PC-9 (cell line): Measurements from ENCODE around the gene LRFN2. TPM values are rescaled to one million over a fixed set of nuclear protein-coding genes. Genes with fewer than 3 reads are reported as not detected.

Experiments used
- BruUV-seq: library from RNA; stranded (reverse); fragments of 400-500 nt; replicated peaks from 2 replicates; lab custom pipeline; 2021; lab: Mats Ljungman, UMichigan
- CTCF ChIA-PET: fragments of 300-600 bp; sonication (Branson Sonifier 250); formaldehyde crosslinking; loops from one replicate; lab custom pipeline; 2022; ENCODE audit warnings: antibody characterized with exemption; lab: Charles Lee
- POLR2A ChIA-PET: fragments of 300-600 bp; sonication (Branson Sonifier 250); formaldehyde crosslinking; loops from one replicate; lab custom pipeline; 2022; ENCODE audit warnings: antibody characterized with exemption; ENCODE audit not compliant: unreplicated experiment; lab: Charles Lee
- DNase-seq, 2 experiments: peaks; one replicate each; pipeline versions ENCODE4 v3.0.0 to v3.0.0-alpha.2; 2015 to 2022; ENCODE audit warnings: mixed read lengths in 1 of 2
- H2AFZ ChIP-seq: fragments of 200-600 bp; sonication (generic); 2 replicates; pipeline ENCODE4 v1.8.1; 2017; ENCODE audit warnings: antibody characterized with exemption
- H3F3A ChIP-seq: fragments of 200-600 bp; sonication (generic); 2 replicates; pipeline ENCODE4 v1.8.1; 2017; ENCODE audit warnings: antibody characterized with exemption, mild to moderate bottlenecking, low read depth; ENCODE audit not compliant: insufficient read depth
- H3K27ac ChIP-seq: fragments of 200-600 bp; sonication (generic); 2 replicates; pipeline ENCODE4 v1.6.1; 2016; ENCODE audit warnings: mixed run types
- H3K27me3 ChIP-seq: fragments of 200-600 bp; sonication (generic); 2 replicates; pipeline ENCODE4 v1.6.1; 2016; ENCODE audit warnings: low read depth, mixed run types; ENCODE audit not compliant: insufficient read depth
- H3K36me3 ChIP-seq: fragments of 200-600 bp; sonication (generic); 2 replicates; pipeline ENCODE4 v1.6.1; 2016; ENCODE audit warnings: low read depth, mixed run types
- H3K4me1 ChIP-seq: fragments of 200-600 bp; sonication (generic); replicated peaks from 2 replicates; pipeline ENCODE4 v1.6.1; 2016; ENCODE audit warnings: mixed run types; ENCODE audit not compliant: insufficient read depth
- H3K4me2 ChIP-seq: fragments of 200-600 bp; sonication (generic); 2 replicates; pipeline ENCODE4 v1.6.1; 2017; ENCODE audit warnings: mixed run types
- H3K4me3 ChIP-seq: fragments of 200-600 bp; sonication (generic); 2 replicates; pipeline ENCODE4 v1.6.1; 2016; ENCODE audit warnings: mixed run types
- H3K79me2 ChIP-seq: fragments of 200-600 bp; sonication (generic); 2 replicates; pipeline ENCODE4 v1.6.1; 2017; ENCODE audit warnings: low read depth, mixed run types
- H3K9me2 ChIP-seq: fragments of 200-600 bp; sonication (generic); 2 replicates; pipeline ENCODE4 v1.8.1; 2017; ENCODE audit warnings: mild to moderate bottlenecking; ENCODE audit not compliant: insufficient read depth
- H3K9me3 ChIP-seq: fragments of 200-600 bp; sonication (generic); 2 replicates; pipeline ENCODE4 v1.8.1; 2016; ENCODE audit warnings: low read depth; ENCODE audit not compliant: insufficient read depth
- H4K20me1 ChIP-seq: fragments of 200-600 bp; sonication (generic); 2 replicates; pipeline ENCODE4 v1.8.1; 2017; ENCODE audit not compliant: insufficient read depth
- EZH2 ChIP-seq: fragments of 200-600 bp; sonication (generic); IDR thresholded peaks from 2 replicates; pipeline ENCODE4 v1.8.0; 2017; ENCODE audit warnings: antibody characterized with exemption, low read depth
- intact Hi-C: fragments of 100-400 bp; cut with micrococcal nuclease; formaldehyde crosslinking; loops from one replicate; pipeline ENCODE4 v1.10.0; 2022; ENCODE audit not compliant: unreplicated experiment
- total RNA-seq: library from RNA; stranded (reverse); gene quantifications from 2 replicates; pipeline ENCODE4 v1.2.3, GENCODE V29; 2021
- TF ChIP-seq, protein P1 (sequence below): fragments of 200-600 bp; sonication (generic); conservative IDR thresholded peaks from 2 replicates; pipeline ENCODE4 v1.6.1; 2017; ENCODE audit warnings: mixed run types, antibody characterized with exemption, mild to moderate bottlenecking, moderate library complexity

The LRFN2 gene
- total RNA-seq, 1 experiment from 2014 or later: not detected

DNA sequence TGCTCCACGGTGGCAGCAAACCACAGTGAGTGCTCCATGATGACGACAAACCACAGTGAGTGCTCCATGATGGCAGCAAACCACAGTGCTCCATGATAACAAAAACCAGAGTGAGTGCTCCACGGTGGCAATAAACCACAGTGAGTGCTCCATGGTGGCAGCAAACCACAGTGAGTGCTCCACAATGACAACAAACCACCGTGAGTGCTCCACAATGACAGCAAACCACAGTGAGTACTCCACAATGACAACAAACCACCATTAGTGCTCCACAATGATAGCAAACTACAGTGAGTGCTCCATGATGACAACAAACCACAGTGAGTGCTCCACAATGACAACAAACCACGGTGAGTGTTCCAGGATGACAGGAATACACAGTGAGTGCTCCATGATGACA is 36.0 kb upstream of the LRFN2 start:
- no peak overlapping the region for H3K4me2 ChIP-seq
- POLR2A ChIA-PET: no interaction called here
- no peak overlapping the region for H3K4me3 ChIP-seq
- H4K20me1 ChIP-seq: no peaks in the 10 kb centered on the region; the same call in 1 of the 2 replicates
- H2AFZ ChIP-seq: no peak overlapping the region
- H3F3A ChIP-seq: no peaks in the 10 kb centered on the region
- no peaks in the 10 kb centered on the region for H3K4me1 ChIP-seq
- intact Hi-C loops: no loop called here
- CTCF ChIA-PET: no interaction called here
- TF ChIP-seq EZH2: no peak
- TF ChIP-seq, protein P1, sequence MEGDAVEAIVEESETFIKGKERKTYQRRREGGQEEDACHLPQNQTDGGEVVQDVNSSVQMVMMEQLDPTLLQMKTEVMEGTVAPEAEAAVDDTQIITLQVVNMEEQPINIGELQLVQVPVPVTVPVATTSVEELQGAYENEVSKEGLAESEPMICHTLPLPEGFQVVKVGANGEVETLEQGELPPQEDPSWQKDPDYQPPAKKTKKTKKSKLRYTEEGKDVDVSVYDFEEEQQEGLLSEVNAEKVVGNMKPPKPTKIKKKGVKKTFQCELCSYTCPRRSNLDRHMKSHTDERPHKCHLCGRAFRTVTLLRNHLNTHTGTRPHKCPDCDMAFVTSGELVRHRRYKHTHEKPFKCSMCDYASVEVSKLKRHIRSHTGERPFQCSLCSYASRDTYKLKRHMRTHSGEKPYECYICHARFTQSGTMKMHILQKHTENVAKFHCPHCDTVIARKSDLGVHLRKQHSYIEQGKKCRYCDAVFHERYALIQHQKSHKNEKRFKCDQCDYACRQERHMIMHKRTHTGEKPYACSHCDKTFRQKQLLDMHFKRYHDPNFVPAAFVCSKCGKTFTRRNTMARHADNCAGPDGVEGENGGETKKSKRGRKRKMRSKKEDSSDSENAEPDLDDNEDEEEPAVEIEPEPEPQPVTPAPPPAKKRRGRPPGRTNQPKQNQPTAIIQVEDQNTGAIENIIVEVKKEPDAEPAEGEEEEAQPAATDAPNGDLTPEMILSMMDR: no peak
- H3K9me3 ChIP-seq: no peaks in the 10 kb centered on the region
- BruUV-seq: no TSS peak
- H3K36me3 ChIP-seq: no peaks in the 10 kb centered on the region
- no peak for DNase-seq
- no peaks in the 10 kb centered on the region for H3K79me2 ChIP-seq
- no peak overlapping the region for H3K27ac ChIP-seq
- peaks cover 38% of the 10 kb centered on the region for H3K27me3 ChIP-seq
- no peaks in the 10 kb centered on the region for H3K9me2 ChIP-seq

DNA sequence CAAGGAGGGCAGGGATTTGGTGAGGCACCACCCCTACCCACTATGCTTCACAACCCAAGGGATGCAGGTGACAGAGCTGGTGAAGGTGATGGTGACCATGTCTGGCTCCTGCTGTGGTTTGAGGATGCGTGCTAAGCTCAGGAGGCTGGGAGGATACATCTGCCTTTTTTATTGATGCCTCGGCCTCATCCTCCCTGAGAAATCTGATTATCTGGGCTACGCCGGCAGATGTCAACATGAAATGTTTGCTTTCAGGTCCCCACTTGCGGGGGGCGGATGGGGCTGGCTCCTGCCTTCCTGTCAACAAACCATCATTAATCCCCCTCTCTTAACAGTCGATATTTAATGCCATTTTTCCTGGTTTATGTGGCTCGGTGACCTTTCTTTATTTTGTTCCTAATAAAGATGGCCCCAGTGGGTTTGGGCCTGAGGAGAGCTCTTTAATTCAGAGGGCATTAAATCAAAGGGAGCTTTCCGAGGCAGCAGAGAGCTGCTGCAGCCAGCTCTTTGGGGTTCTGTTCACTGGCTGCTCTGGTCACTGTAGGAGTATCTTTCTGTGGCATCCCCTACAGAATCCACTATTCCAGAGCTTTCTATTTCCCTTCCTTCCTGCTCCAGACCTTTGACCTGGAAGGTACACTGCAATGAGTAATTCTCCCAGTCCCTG is 33.5 kb upstream of the LRFN2 start:
- POLR2A ChIA-PET: no interaction called here
- Histone ChIP-seq H3K9me3 (no peaks in the 10 kb centered on the region), H4K20me1 (no peaks in the 10 kb centered on the region; the same call in 1 of the 2 replicates), H3K4me3 (no peak overlapping the region), H2AFZ (no peak overlapping the region), H3K79me2 (no peaks in the 10 kb centered on the region), H3K36me3 (no peaks in the 10 kb centered on the region), H3F3A (no peaks in the 10 kb centered on the region), H3K27me3 (peaks cover 37% of the 10 kb centered on the region), H3K27ac (no peak overlapping the region), H3K4me1 (no peaks in the 10 kb centered on the region), H3K9me2 (no peaks in the 10 kb centered on the region), H3K4me2 (no peak overlapping the region)
- TF ChIP-seq, protein P1: no peak
- TF ChIP-seq EZH2: no peak
- intact Hi-C loops: no loop called here
- DNase-seq: no peak
- CTCF ChIA-PET: interaction anchor here (0.5 kb wide), 1 partner anchor 291 kb away, joined by 4 read pairs; no protein-coding TSS in a partner anchor
- BruUV-seq: no TSS peak

DNA sequence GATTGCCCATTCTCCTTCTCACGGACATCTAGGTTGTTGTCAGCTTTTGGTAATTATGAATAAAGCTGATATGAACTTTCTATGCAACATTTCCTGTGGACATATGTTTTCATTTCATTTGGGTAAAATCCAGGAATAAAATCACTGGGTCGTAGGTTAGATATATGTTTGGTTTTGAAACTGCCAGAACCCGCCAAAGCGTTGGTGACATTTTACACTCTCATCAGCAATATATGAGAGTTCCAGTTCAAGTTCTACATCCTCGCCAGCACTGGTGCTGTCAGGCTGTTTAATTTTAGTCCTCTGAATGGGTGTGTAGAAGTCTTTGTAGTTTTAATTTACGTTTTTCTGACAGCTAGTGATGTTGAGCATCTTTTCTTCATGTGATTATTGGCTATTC is 27.5 kb upstream of the LRFN2 start:
- Histone ChIP-seq H4K20me1 (no peaks in the 10 kb centered on the region; the same call in 1 of the 2 replicates), H3K4me3 (no peak overlapping the region), H3K9me2 (no peaks in the 10 kb centered on the region), H3K27ac (no peak overlapping the region), H2AFZ (no peak overlapping the region), H3K4me2 (no peak overlapping the region), H3K27me3 (peaks cover 32% of the 10 kb centered on the region), H3F3A (no peaks in the 10 kb centered on the region), H3K79me2 (no peaks in the 10 kb centered on the region), H3K4me1 (no peaks in the 10 kb centered on the region), H3K36me3 (no peaks in the 10 kb centered on the region), H3K9me3 (no peaks in the 10 kb centered on the region)
- ChIA-PET POLR2A (no interaction called here), CTCF (no interaction called here)
- DNase-seq: no peak
- no peak for TF ChIP-seq EZH2
- TF ChIP-seq, protein P1: no peak
- intact Hi-C loops: no loop called here
- BruUV-seq: no TSS peak
